Activated T-cell treated with anti-CD3 and anti-CD28 coated beads, Interleukin-2, amount 50 U/mL, for 24 hours (primary cell): ENCODE results near the gene PRKAR1B.

Experiments
- DNase-seq: peaks from one replicate; pipeline ENCODE4 v3.0.0-alpha.2; 2020
- H3K27ac Mint-ChIP-seq: 2 replicates; pipeline ENCODE4 v1.8.0; 2020; ENCODE audit warnings: mild to moderate bottlenecking, mixed read lengths
- H3K27me3 Mint-ChIP-seq: 2 replicates; pipeline ENCODE4 v1.8.0; 2020; ENCODE audit warnings: mixed read lengths
- H3K36me3 Mint-ChIP-seq: 2 replicates; pipeline ENCODE4 v1.8.0; 2020; ENCODE audit warnings: low read depth, mixed read lengths
- H3K4me1 Mint-ChIP-seq: 2 replicates; pipeline ENCODE4 v1.8.0; 2020; ENCODE audit warnings: low read depth, mixed read lengths
- H3K4me3 Mint-ChIP-seq: 2 replicates; pipeline ENCODE4 v1.8.0; 2020; ENCODE audit warnings: mild to moderate bottlenecking, moderate library complexity, mixed read lengths
- H3K9me3 Mint-ChIP-seq: 2 replicates; pipeline ENCODE4 v1.8.0; 2020; ENCODE audit warnings: mixed read lengths

The PRKAR1B gene

GRCh38 chr7:540579-540978 is 186.5 kb downstream of the PRKAR1B start:
- H3K4me3 Mint-ChIP-seq = no peak overlapping the region
- H3K4me1 Mint-ChIP-seq = peaks cover 4% of the 10 kb centered on the region
- no peak overlapping the region for H3K27ac Mint-ChIP-seq
- no peaks in the 10 kb centered on the region for H3K27me3 Mint-ChIP-seq
- no peak for DNase-seq
- H3K36me3 Mint-ChIP-seq = no peaks in the 10 kb centered on the region
- peaks cover 3% of the 10 kb centered on the region for H3K9me3 Mint-ChIP-seq

GRCh38 chr7:539731-540411 is 187.2 kb downstream of the PRKAR1B start:
- Mint-ChIP-seq H3K9me3 (no peaks in the 10 kb centered on the region), H3K4me1 (peaks cover 4% of the 10 kb centered on the region), H3K27ac (no peak overlapping the region), H3K27me3 (no peaks in the 10 kb centered on the region), H3K4me3 (no peak overlapping the region), H3K36me3 (no peaks in the 10 kb centered on the region)
- DNase-seq = no peak

GRCh38 chr7:538764-539685 is 188.1 kb downstream of the PRKAR1B start:
- Mint-ChIP-seq H3K4me1 (peaks cover 4% of the 10 kb centered on the region), H3K36me3 (no peaks in the 10 kb centered on the region), H3K27ac (no peak overlapping the region), H3K9me3 (no peaks in the 10 kb centered on the region), H3K27me3 (no peaks in the 10 kb centered on the region), H3K4me3 (no peak overlapping the region)
- no peak for DNase-seq

- Mint-ChIP-seq H3K27me3 (no peaks in the 10 kb centered on the region), H3K9me3 (no peaks in the 10 kb centered on the region), H3K4me1 (peaks cover 4% of the 10 kb centered on the region), H3K27ac (no peak overlapping the region), H3K4me3 (no peak overlapping the region), H3K36me3 (no peaks in the 10 kb centered on the region)
- no peak for DNase-seq
Observed at GRCh38 chr7:537911-538634, 189.0 kb downstream of the PRKAR1B start.

GRCh38 chr7:536231-536630 is 190.8 kb downstream of the PRKAR1B start:
- DNase-seq = no peak
- no peaks in the 10 kb centered on the region for H3K27me3 Mint-ChIP-seq
- no peak overlapping the region for H3K27ac Mint-ChIP-seq
- peaks cover 5% of the 10 kb centered on the region for H3K4me1 Mint-ChIP-seq
- H3K9me3 Mint-ChIP-seq = no peaks in the 10 kb centered on the region
- H3K4me3 Mint-ChIP-seq = no peak overlapping the region
- no peaks in the 10 kb centered on the region for H3K36me3 Mint-ChIP-seq

GRCh38 chr7:534959-535358 is 192.1 kb downstream of the PRKAR1B start:
- Mint-ChIP-seq H3K27me3 (peaks cover 3% of the 10 kb centered on the region), H3K9me3 (no peaks in the 10 kb centered on the region), H3K4me1 (peaks cover 7% of the 10 kb centered on the region), H3K36me3 (no peaks in the 10 kb centered on the region), H3K4me3 (no peak overlapping the region), H3K27ac (no peak overlapping the region)
- DNase-seq = no peak

- peaks cover 7% of the 10 kb centered on the region for H3K4me1 Mint-ChIP-seq
- H3K9me3 Mint-ChIP-seq = no peaks in the 10 kb centered on the region
- H3K36me3 Mint-ChIP-seq = no peaks in the 10 kb centered on the region
- no peak overlapping the region for H3K4me3 Mint-ChIP-seq
- no peak for DNase-seq
- H3K27ac Mint-ChIP-seq = no peak overlapping the region
- peaks cover 3% of the 10 kb centered on the region for H3K27me3 Mint-ChIP-seq
Observed at GRCh38 chr7:534075-534474, 193.0 kb downstream of the PRKAR1B start.

GRCh38 chr7:533266-533665 is 193.8 kb downstream of the PRKAR1B start:
- H3K27ac Mint-ChIP-seq = no peak overlapping the region
- no peaks in the 10 kb centered on the region for H3K9me3 Mint-ChIP-seq
- no peaks in the 10 kb centered on the region for H3K36me3 Mint-ChIP-seq
- H3K27me3 Mint-ChIP-seq = peaks cover 3% of the 10 kb centered on the region
- no peak overlapping the region for H3K4me3 Mint-ChIP-seq
- no peak for DNase-seq
- peaks cover 7% of the 10 kb centered on the region for H3K4me1 Mint-ChIP-seq

GRCh38 chr7:532379-533143 is 194.5 kb downstream of the PRKAR1B start:
- Mint-ChIP-seq H3K9me3 (no peaks in the 10 kb centered on the region), H3K36me3 (no peaks in the 10 kb centered on the region), H3K4me1 (peaks cover 7% of the 10 kb centered on the region), H3K4me3 (no peak overlapping the region), H3K27me3 (peaks cover 3% of the 10 kb centered on the region), H3K27ac (no peak overlapping the region)
- DNase-seq = no peak

- no peak overlapping the region for H3K4me3 Mint-ChIP-seq
- H3K4me1 Mint-ChIP-seq = peaks cover 7% of the 10 kb centered on the region
- peaks cover 3% of the 10 kb centered on the region for H3K27me3 Mint-ChIP-seq
- no peaks in the 10 kb centered on the region for H3K36me3 Mint-ChIP-seq
- DNase-seq = no peak
- no peak overlapping the region for H3K27ac Mint-ChIP-seq
- H3K9me3 Mint-ChIP-seq = no peaks in the 10 kb centered on the region
Observed at GRCh38 chr7:531777-532176, 195.3 kb downstream of the PRKAR1B start.

GRCh38 chr7:528451-528850 is 198.6 kb downstream of the PRKAR1B start:
- H3K4me3 Mint-ChIP-seq = no peak overlapping the region
- H3K27me3 Mint-ChIP-seq = peaks cover 25% of the 10 kb centered on the region
- no peaks in the 10 kb centered on the region for H3K9me3 Mint-ChIP-seq
- no peaks in the 10 kb centered on the region for H3K36me3 Mint-ChIP-seq
- H3K27ac Mint-ChIP-seq = no peak overlapping the region
- DNase-seq = no peak
- peaks cover 7% of the 10 kb centered on the region for H3K4me1 Mint-ChIP-seq

GRCh38 chr7:527723-528122 is 199.4 kb downstream of the PRKAR1B start:
- H3K4me3 Mint-ChIP-seq = no peak overlapping the region
- peaks cover 7% of the 10 kb centered on the region for H3K4me1 Mint-ChIP-seq
- H3K36me3 Mint-ChIP-seq = no peaks in the 10 kb centered on the region
- H3K27ac Mint-ChIP-seq = no peak overlapping the region
- no peak for DNase-seq
- no peaks in the 10 kb centered on the region for H3K9me3 Mint-ChIP-seq
- H3K27me3 Mint-ChIP-seq = peaks cover 31% of the 10 kb centered on the region

GRCh38 chr7:526460-527034 is 200.5 kb downstream of the PRKAR1B start:
- peaks cover 3% of the 10 kb centered on the region for H3K4me1 Mint-ChIP-seq
- peaks cover 37% of the 10 kb centered on the region for H3K27me3 Mint-ChIP-seq
- H3K36me3 Mint-ChIP-seq = no peaks in the 10 kb centered on the region
- no peak overlapping the region for H3K4me3 Mint-ChIP-seq
- DNase-seq = no peak
- no peaks in the 10 kb centered on the region for H3K9me3 Mint-ChIP-seq
- H3K27ac Mint-ChIP-seq = no peak overlapping the region

GRCh38 chr7:525740-526139 is 201.3 kb downstream of the PRKAR1B start:
- Mint-ChIP-seq H3K4me3 (no peak overlapping the region), H3K36me3 (no peaks in the 10 kb centered on the region), H3K27me3 (peaks cover 46% of the 10 kb centered on the region), H3K27ac (no peak overlapping the region), H3K4me1 (peaks cover 6% of the 10 kb centered on the region), H3K9me3 (no peaks in the 10 kb centered on the region)
- no peak for DNase-seq
